EH (cell line): ENCODE results near the gene GFRA1.
"Not testable (repeated sequence)": the region's sequence is repeated elsewhere in the genome, so short reads cannot be mapped to it uniquely, and the experiment has no call there.

ENCODE experiments used
- DNase-seq: peaks from one replicate; pipeline ENCODE4 v3.0.0-alpha.2; 2015; ENCODE audit warnings: low read depth

Gene GFRA1

DNA sequence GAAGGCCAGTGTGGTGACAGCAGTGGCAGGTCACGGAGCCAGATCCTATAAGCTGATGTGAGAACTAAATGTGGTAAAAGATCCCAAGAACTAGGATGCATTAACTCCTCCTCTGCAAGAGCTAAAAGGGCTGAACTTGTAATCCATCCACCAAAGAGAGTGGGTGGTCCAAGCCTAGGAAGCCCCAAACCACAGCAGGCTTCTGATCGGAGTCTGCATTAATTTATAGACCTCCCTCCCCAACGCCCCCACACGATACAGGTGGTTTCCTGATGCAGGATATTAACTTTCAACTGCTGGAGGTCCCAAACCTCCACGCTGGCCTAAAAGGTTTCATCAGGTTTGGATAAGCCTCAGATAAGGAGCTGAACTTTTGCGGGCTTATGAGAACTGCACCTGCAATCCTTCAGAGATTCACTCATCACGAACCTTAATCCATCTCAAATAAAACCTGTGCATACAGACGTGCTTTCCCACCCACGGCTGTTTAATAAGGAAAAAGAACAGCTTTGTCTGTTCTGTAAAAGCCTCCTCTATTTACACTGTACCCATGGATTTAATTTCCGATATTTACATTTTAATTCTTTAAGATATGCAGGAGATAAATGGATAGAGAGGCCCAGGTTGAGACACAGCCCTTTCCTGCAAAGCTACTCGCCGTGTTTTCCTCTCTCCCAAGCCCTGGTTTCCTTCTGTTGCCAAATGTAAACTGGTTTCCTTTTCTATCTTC, 74.9 kb downstream of the GFRA1 start:
- no peak for DNase-seq

DNA sequence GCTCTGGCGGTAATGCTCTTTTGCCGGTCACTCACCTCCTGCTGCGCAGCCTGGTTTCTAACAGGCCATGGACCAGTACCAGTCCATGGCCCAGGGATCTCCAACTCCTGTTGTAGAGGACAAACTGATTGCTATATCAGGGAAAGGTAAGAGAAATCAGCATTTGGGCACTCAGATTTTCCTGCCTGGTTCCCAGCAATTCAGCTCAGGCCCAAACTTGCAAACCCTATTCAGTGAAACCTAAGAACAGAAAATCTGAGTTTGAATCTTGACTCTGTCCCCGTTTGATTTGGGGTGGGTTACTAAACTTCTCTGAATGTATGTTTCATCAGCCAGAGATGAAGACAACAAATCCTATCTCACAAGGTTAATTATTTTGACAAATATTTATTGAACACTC, 77.4 kb downstream of the GFRA1 start:
- DNase-seq, result no peak

DNA sequence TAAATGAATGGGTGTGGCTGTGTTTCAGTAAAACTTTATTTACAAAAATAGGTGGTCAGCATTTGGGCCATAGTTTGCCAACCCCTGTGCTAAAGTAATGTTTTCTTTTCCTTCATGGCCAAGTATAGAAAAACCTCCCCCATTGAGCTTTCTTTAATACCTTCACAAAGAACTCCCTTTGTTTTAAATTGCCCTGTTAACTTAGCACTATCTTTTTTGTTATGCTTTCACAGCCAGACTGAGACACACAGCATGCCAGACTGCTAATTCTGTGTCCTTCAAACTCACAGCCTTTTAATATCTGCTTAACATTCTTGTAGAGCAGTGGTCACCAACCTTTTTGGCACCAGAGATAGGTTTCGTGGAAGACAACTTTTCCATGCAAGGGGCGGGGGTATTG, 78.0 kb downstream of the GFRA1 start:
- DNase-seq, result no peak

DNA sequence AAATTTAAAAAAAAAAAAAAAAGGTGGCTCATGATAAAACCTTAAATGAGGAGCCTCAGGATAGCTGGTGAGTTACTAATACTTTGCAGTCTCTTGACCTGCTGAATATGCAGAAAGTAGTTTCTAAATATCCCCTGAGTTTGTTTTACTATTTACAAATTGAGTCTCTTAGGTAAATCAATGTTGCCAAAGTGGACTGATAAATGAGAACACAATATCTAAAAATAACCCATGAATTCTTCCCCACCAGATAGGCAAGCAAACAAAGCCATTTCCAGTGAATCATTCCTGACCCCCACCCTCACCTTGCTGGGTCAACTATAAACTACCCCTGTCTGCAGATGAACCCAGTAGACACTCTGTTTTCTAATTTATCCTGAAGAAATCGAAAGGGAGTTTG, 78.9 kb downstream of the GFRA1 start:
- no peak for DNase-seq

DNA sequence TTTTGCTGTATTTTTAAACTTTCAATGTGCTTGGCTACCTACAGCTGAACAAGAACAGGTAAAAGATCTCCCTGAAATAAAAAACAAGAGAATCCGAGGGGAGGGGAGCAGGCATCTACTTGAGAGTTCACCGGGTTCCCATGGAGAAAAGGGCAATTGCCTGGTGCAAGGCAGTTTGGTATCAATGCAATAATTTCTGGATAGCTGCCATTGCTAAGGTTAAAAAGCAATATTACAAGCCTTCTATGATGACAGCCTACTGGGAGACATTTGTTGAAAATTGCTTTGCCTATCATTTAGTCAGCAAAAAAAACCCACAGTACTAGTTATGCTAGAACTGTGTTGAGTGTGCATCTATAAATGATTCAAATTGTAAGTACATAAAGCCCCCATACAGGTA, 82.1 kb downstream of the GFRA1 start:
- DNase-seq, result no peak

DNA sequence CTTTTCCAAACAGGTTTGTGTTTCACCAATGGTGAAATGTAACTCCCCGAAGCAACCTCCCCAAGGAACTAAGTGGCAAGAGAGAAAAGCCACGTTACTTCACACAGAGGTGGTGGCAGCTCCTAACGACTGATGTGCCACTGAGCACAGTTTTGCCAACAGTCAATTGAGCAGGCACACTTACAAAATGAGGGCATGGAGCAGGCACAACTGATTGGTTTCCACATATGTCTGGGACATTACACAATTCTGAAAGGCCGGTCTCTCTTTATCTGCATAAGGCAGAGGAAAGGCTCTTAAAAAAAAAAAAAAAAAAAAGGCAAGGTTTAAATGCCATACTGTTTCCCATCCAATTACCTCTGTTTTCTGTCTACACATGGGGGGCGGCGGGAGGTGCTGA, 86.7 kb downstream of the GFRA1 start:
- no peak for DNase-seq

DNA sequence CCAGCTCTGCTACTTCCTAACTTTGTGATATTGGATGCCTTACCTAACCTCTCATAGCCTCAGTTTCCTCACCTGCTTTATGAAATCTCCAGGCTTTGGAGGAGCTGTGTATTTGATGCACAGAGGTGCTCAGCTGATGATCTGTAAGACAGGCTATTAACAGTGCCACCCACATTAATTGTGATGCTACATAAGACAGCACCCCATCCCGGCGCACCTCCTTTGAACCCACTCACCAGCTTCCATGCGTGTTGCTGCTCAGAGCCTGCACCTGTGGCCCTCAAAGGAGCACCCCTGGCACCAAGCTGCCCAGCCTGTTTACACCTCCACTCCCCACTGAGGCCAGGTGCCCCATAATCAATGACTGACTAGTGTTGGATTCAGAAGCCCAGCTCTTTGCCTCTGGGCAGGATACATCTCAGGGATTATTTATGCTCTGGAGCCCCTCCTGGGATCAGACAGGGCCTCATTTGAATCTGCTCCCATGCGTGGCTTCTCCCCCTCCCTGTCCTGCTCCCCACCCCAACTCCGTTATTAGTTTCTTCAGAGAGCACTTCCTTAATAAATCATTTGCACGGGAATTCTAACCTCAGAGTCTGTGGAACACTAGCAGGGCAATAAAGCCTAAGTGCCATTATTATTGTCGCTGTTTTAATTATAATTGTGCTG, 87.7 kb downstream of the GFRA1 start:
- no peak for DNase-seq

DNA sequence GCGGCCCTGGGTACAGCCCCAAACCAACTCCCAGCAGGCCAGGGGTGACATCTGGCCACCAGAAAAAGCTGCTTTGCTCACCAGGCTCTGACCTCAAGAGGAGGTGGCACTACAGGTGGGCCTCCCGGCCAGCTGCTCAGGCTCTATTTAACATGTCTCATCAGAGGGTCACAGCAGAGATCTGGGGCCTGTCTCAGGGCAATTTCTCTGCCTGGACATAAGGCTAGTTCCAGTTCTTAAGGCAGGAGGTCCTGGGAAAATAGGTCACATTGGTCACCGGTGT, 88.6 kb downstream of the GFRA1 start:
- no peak for DNase-seq

DNA sequence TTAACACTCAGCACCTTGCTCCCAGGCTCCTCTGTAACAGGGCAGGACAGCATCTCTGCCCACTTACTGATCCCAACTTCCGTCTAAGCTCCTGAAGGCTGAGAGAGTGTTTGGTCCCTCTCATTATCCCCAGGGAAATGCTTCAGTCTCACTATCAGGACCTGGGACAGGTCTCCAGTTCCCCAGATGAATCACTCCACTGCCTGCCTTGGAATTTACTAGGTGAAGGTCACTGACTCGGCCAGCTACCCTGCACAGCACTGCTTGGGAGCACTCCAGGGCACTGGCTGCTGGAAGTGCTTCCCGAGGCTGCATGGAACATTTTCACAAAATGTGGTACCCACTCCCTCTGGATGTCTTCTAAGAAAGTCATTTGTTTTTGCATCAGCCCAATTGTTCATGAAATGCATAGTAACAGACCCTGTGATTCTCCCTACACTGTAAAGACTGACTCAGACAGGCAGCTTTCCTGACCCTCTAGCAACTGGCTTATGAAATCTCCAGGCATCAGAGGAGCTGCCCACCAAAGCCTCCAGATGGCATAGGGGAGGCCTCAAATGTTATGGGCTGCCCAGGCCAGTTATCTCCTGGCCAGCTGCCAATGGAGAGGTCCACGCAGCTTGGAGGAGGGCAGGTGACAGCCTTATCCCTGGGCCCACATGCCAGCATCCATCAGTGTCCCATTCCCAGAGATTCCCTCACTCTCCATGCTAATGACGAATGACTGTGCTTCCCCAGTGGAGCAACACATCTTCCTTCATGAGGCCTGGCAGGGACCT, 89.1 kb downstream of the GFRA1 start:
- peak; percentile 71 for DNase-seq

DNA sequence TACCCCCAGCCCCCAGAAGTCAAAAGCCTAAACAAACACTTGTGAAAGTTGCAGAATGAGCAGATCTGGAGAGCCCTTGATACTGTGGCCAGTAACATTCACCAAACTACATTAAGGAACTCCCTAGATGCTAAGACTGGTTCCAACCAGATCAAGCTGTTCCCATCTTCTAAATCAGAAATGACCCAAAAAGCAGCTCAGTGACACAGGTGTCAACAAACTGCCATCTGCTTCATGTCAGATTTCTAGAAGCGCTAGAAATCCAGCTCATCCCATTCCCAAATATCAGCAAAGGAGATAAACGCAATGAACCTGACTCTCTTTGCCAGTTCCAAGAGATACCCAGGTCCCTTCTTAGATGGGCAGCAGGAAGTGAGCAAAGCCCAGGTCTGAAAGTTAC, 90.6 kb downstream of the GFRA1 start:
- no peak for DNase-seq

DNA sequence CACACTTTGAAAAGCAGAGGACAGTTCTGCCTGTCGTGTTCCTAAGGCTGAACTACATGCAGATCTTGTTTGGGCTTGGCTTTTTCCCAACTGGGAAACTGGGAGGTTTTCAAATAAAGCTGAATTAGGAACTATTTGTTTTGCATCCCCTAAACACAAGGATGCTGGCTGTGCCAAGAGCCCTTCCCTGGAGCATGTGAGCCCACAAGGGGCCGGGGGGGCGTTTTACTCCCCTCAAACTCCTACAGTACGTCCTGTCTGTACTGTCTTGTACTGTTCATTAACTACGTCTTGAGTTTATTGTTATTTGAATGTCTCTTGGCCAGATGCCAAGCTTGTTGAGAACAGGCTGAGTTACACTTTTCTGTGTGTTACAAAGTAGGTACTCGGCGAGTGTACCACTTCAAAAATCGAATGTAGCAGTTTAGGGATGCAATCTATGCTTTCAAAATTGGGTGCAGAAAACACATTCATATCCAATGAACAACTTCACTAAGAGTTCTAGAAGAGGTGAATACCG, 94.9 kb downstream of the GFRA1 start:
- no peak for DNase-seq

DNA sequence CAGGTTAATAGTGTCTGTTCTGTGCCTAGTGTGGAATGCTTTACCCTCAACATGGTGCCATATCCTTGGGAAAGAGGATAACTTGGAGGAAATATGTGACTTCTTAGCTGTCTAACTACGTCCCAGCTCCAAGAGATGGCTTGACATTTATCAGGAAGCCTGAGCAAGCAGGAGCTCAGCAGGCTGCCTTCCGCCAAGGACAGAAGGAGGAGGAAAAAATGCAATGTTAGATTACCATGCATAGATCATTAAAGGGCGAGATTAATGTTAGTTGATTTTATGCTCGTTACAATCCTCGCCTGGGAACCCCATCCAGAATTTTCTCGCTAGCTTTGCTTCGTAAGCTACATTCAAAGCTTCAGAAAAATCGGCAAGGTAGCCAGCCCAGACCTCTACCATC, 97.8 kb downstream of the GFRA1 start:
- DNase-seq, result no peak

DNA sequence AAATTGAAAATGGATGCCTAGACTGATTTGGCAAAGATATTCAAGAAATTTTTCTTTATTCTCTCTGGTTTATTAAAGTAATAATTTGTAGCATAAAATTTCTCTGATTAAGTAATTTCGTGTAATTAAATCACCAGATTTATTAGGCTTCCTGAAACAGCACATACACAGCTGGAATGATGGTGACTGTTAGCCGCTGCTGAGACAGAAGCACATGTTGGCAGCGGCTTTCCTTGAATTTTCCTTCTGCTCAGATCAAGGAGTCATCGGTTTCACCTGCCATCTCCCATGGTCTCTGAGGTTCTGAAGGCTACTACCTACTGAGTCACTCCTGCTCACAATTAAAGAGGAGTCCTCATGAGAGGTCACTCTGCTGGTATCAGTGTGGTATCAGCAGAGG, 101.5 kb downstream of the GFRA1 start:
- no peak for DNase-seq

DNA sequence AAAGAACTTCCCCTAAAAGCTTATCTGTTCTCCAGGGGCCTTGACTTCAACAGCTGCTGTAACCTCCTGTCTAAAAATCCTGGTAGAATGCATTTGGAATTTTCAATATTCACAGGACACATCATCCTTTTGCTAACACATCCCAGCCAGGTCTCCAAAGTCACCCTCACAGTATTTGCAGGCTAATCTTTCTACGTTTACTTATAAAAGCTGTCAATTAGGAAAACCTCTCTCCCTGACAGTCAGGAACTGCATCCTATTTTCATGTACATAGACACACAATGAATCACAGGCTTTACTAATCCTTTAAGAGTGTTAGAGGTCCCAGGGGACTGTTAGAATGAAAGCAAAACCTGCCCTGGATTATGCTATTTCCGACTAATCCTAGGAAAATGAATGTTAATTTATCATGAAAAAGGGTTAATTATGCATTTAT, 102.2 kb downstream of the GFRA1 start:
- peak; percentile 69 for DNase-seq

DNA sequence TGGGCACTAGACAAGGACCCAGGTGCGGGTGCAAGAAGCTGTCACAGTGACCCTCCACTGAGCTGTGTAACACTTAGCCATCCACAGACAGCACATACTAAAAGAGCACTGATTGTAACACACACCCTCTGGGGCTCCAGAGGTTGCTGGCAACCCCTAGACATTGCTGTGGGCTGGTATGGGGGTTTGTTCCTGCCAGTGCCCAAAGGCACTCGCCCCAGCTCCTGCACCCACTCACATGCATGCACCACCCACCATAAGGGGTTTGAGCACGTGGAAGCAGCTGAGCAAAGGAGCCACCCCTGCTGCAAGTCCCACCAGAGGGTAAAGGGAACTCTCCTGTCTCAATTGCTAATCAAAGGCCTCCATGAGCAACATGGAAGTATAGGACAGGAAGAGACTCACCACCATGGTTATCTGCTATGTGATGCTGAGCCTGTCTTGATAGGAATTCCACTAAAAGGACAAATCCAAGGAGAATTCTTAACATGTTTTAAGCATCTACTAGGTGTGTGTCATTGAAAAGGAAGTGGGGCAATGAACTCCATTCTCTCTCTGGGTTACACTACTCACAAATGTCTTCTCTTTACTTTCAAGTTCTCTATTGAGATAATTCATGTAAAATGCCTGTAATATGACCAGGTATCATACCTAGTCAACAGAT, 103.1 kb downstream of the GFRA1 start:
- DNase-seq, result peak; percentile 40

DNA sequence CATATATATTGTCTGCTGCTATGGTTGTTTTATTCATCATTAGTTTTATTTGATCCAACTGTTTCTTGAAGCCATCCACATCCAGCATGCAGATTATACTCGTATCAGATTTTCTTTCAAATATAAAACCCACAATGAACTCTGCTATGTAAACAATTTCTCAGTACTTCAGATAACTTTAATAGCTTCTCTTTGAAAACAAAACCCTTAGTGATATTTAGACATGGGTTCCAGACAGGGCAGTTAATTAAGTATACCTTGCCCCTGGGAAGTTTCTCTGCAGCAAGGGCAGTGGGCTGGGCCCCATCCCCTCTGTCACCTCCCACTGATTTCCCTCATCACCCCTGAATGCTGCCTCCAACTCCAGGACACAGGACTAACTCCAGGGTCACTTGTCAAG, 104.3 kb downstream of the GFRA1 start:
- DNase-seq, result no peak

DNA sequence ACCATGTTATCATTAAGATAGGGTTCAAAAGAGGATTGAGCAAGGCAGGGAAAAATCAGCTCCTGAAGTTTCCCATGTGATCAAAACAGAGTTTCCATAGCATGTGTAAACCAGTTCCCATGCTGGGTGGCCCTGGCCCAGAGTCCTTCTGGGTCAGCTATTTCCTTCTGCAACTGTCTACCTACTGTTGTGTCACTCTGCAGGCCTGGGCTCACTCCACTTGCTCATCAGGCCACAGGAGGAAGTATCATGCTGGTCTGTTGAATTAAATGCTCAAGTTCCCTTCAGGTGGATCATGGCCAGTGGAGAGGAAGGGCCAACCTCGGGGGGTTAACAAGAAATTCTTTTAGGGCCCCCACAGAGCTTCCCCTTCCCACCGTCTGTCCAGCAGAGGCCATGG, 104.7 kb downstream of the GFRA1 start:
- no peak for DNase-seq

DNA sequence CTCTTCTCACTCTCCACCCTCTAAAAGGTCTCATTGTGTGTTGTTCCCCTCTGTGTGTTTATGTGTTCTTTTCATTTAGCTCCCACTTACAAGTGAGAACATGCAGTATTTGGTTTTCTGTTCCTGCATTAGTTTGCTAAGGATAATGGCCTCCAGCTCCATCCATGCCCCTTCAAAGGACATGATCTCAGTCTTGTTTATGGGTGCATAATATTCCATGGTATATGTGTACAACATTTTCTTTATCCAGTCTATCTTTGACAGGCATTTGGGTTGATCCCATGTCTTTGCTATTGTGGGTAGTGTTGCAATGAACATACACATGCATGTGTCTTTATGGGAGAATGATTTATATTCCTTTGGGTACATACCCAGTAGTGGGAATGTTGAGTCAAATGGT, 107.1 kb downstream of the GFRA1 start:
- not testable (repeated sequence) for DNase-seq

DNA sequence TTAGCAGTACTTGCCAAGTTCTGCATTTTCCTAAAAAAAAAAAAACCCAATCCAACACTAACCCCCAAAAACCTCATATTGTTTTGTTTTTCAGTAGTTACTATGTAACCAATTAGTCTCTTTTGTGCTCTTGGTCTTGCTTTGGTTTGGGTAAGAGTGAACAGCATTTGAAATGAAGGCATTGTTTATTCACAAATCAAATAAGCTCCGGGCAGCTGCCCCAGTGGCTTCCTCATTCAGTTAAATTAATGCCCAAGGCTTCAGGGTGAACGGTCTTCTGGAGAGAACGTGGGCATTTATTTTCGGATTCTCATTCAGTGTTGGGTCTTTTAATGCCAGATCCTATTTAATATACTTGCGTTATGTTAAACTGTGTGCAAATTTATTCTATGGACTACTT, 108.7 kb downstream of the GFRA1 start:
- DNase-seq, result no peak

DNA sequence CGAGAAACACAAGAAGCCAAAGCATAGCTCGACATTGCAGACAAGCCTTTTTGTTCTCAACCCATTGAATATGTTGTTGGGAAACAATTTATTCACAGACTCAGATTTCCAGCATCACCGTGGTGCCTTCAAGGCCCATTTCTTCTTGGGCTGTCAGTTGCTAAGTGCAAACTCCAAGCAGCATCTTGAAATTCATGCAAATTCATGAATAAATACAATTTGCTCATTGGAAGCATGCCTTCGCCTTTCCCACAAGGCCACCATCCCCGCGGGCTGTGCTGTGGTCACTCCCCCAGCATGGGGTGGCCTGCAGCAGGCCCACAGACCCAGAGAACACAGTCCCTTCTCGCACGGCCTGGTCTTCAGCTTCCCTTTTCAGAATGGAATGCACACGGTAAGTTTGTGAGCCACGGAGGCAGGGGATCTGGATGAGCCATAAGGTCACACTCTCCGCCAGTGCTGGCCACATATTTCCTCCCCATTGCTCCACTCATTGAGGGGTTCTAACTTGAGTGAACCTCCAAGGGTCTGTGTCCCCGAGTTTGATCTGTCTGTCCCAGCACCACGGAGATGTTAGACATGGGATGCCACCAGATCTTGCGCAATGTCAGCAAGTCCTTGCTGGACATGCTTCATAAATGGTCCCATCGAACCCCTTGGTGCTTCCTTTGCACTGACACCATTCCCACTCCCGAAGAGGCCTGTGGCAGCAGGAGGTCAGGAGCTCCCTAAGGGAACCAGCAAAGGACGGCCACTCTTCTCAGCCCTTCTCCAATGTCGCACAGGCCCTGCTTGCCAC, 109.5 kb downstream of the GFRA1 start:
- DNase-seq, result no peak

DNA sequence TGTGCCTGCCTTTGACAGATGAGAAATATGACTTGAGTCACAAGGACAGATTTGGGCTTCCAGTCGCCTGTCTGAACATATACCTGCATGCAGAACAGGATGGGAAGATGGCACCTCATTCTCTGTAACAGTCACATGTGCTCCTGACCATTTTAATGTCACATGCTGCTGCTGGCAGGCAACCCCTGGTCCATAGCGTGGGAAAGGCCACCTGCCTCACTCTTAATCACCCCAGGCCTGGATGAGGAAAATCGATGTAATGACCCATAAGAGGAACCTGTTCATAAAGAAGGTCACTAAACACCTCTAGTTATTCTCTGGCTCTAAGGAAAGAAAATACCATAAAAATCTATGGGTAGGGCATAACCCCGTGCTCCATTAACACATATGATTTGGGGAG, 110.2 kb downstream of the GFRA1 start:
- no peak for DNase-seq

DNA sequence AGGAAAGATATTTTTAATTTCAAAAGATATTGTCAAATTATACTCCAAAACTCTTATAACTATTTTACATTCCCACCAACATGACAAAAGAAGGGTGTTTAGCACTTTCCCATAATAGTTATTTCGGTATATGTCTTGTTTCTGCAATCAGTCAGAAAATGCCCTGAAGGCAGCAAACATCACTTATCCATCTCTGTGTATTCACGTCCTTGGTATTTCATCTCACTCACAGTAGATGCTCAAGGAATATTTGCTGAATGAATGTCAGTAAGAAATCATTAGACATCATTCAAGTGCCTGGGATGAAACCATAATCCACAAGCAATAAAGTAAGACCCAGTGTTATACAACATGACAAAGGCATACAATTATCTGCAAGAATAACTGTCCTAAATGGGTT, 112.7 kb downstream of the GFRA1 start:
- peak; percentile 83 for DNase-seq
